Motor neuron (in vitro differentiated cells): ENCODE results near the gene TIMM23. TPM values are rescaled to one million over a fixed set of nuclear protein-coding genes. Genes with fewer than 3 reads are reported as not detected.
"Not testable (repeated sequence)": the region's sequence is repeated elsewhere in the genome, so short reads cannot be mapped to it uniquely, and the experiment has no call there.

Source experiments
- ATAC-seq, 8 experiments: fragments of 200-7000 bp; cut with Tn5 transposase; replicated peaks in 6 of 8; 2 replicates each; pipeline ENCODE4 v1.8.0; 2021; ENCODE audit warnings: mild to moderate bottlenecking in 8 of 8, moderate library complexity in 8 of 8
- H3K27ac ChIP-seq, 2 donors: fragments of 250-450 bp; sonication (Bioruptor Pico); 2 replicates each; pipeline ENCODE4 v1.9.0; 2021; ENCODE audit warnings: antibody characterized with exemption in 2 of 2, mild to moderate bottlenecking in 2 of 2, moderate library complexity in 1 of 2
- H3K4me1 ChIP-seq, 2 donors: fragments of 250-450 bp; sonication (Bioruptor Pico); replicated peaks in 1 of 2; 2 replicates each; pipeline ENCODE4 v1.6.1; 2021; ENCODE audit warnings: antibody characterized with exemption in 2 of 2, mild to moderate bottlenecking in 2 of 2, moderate library complexity in 1 of 2
- H3K4me3 ChIP-seq, 5 donors: fragments of 250-450 bp; sonication (Bioruptor Pico); 2 replicates each; pipeline ENCODE4 v1.9.0; 2021; ENCODE audit warnings: antibody characterized with exemption in 5 of 5, mild to moderate bottlenecking in 5 of 5, moderate library complexity in 4 of 5
- WGBS, 10 experiments: fragments of 450-650 bp; shearing (Covaris generic); methylation state at CpG; one replicate each; pipeline ENCODE4 v1.0.0; 2022; 5-methylcytosine and 5-hydroxymethylcytosine counted together
- in situ Hi-C, 9 experiments: fragments of 400-800 bp; cut with MboI; loops; one replicate each; pipeline ENCODE4 v1.15.0; 2021; ENCODE audit warnings: low sequenced_read_pairs in 9 of 9, low pct_unique_long_range_greater_than_20kb in 2 of 9; ENCODE audit not compliant: unreplicated experiment in 9 of 9
- total RNA-seq, 8 experiments: library from RNA; unstranded; fragments of 300-600 nt; gene quantifications; 2 replicates each; pipeline versions ENCODE4 v1.2.3 to v1.2.4, GENCODE V29; 2022

The TIMM23 gene
- total RNA-seq, 8 experiments from 2014 or later, result 42.2 to 105 (median 88.5) TPM

DNA sequence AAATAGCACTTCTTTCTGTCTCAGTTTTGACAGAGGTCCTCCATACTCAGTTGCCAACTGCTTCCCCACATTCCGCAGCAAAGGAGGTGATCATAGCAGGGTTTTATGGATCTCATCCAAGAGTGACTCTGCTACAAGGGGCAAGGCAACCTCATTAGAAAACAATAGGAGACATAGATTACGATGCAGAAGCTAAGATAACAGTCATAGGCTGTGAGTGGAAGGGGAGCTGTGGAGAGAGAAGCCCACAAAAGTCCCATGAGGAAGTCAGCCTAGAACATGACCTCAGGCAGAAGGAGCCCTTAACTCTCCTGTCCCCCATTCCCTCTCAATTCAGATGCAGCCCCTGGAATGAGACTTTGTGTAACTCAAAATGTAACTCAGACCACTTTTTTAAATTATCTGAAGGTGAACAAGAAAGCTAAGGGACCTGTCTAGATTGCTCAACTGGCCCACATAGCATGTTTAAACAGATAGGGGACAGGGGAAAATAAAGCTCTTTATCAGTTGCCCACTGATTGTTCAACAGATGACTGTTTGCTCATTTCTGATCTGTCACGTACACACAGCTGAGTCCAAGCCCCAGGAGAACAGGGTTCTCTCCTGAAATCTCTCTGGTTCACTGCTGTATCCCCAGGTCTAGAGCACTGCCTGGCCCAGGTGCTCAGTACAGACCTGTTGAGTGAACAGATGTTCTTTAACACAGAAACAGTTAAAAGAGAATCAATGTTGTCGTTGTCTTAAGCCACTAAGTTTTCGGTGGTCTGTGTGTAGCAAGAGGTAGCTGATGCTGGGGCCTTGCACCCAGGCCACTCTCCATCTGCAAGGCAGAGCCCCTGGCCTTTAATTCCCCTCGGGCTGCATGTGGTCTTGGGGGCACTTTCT is 59.6 kb downstream of the TIMM23 start:
- Histone ChIP-seq H3K4me1 (peaks cover 8 to 21% of the 10 kb centered on the region in 2 donors), H3K4me3 (no peak overlapping the region), H3K27ac (no peak overlapping the region)
- ATAC-seq, result no peak
- in situ Hi-C loops, result no loop called here
- WGBS, 10 experiments, result 50 to 95% (median 88%) methylated on average over 2 to 4 of the region's 6 CpGs; no CpG with 5 or more reads in 3 of the 10 experiments

DNA sequence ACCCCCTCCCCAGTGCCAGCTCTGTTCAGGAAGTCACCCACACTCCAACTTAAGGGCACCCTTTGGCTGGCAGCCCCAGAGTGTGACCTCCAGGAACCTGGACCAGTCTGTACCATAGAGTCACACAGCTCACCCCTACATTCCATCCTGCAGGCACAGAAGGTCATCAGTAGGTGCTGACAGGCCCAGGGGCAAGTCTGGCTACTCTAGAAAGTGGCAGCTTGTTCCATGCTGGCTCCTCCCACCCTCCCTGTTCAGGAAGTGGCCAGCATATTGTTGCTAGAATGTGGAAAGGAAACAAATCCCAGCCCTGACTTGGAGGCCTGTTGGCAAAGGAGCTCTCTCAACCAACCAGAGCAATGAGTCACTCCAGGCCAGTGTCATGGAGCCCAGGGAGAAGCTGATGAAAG is 61.3 kb downstream of the TIMM23 start:
- no peak overlapping the region for H3K27ac ChIP-seq
- in situ Hi-C loops, result no loop called here
- ATAC-seq, result peak in 1 of 8 experiments; percentile 2
- H3K4me3 ChIP-seq, result no peak overlapping the region
- peaks cover 8 to 14% of the 10 kb centered on the region in 2 donors for H3K4me1 ChIP-seq

DNA sequence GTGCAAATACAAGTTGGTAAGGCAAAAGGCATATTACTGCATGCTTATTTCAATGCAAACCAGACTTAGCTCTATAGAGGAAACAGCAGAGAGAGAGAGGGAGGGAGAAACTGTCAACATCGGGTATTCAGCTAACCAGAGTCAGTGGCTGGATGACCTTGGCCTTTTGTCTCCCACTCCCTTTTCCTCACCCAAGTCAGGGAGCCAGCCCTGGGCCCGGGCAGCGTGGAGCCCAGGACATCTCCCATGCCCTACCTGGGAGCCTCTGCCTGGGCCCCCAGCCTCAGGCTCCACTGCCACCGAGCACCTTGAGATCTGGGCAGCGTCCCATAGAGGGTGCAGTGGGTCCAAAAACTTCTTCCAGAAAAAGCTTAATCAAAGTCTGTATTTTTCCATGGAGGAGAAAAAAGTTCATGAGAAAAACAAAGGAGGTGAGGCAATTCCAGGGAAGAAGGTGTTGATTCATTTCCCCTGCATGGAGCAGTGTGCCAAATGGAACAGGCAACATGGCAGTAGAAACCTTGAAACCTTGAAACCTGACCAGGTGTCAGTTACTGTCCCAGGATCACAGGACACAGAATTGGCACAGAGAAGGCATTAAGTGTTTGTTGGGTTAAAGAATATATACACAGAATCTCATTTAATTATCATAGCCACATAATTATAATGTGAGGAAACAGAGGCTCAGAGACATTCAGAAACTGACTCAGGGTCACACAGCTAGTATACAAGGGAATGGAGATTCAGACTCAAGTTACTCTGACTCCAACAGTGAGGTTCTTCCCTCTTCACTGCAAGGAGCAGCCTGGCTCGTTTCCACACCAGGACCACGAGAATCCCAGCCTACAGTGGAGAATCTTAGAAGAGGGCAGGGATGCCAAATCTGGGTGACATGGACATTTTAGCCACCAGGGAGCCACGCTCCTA is 63.9 kb downstream of the TIMM23 start:
- in situ Hi-C loops, result no loop called here

DNA sequence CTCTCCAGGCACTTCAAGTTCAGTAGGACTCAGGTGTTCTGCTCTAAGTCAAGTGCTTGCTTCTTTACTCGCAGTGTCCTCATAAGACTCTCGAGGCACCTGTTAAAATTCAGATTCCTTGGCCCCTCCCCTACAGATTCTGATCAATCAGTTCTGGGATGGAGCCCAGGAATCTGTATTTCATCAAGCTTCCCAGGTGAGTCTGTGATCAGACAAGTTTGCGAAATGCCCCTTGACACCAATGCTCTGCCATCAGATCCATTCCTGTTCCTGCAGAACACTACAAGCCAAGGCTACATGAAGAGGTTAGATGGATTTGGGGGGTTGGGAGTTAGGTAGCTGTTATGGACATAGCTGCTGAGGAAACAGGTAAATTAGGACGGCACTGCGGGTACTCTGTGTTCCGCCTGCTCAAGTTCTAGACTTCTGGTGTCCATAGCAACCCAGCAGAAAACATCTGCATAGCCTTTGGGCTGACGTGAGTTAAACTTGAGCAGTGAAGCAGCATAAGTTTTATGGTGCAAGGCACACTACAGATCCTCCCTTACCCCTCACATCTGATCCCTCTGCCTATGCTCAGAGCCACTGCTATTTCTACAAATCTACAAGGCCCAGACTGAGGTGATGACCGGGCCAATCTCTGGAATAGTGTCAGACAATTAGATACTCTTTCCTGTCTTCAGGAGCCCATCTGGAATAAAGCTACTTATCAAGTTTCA is 65.0 kb downstream of the TIMM23 start:
- Histone ChIP-seq H3K4me3 (no peak overlapping the region), H3K27ac (no peak overlapping the region), H3K4me1 (no peaks in the 10 kb centered on the region)
- 21 to 100% (median 81%) methylated on average over 1 to 8 of the region's 8 CpGs; no CpG with 5 or more reads in 2 of the 10 experiments for WGBS, 10 experiments
- peak in 1 of 8 experiments; percentile 83 for ATAC-seq
- in situ Hi-C loops, result no loop called here

More for the DNA sequence above, 63.9 kb downstream of the TIMM23 start:
- WGBS, 10 experiments, result 16 to 100% (median 63%) methylated on average over 1 to 6 of the region's 8 CpGs; no CpG with 5 or more reads in 3 of the 10 experiments
- no peak for ATAC-seq
- Histone ChIP-seq H3K4me1 (no peaks in the 10 kb centered on the region), H3K27ac (no peak overlapping the region), H3K4me3 (no peak overlapping the region)

DNA sequence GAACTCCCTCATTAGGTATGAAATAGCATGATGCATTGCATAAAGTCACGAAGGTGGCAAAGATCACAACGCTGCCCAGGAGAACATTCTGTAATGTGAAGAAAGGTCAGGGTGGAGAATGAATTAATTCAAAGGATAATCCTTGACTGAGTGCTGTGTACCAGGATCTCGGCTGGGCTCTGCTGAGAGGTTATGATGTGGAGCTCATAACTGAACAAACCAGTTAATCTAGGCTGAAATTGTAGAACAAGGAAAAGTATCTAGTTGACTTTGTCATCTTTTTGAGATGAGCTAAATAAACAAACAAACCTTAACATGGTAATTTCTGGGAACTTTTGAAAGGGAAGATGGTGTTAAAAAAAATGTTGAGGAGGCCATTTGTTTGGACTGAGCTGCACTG is 67.7 kb downstream of the TIMM23 start:
- in situ Hi-C loops, result no loop called here
- H3K4me3 ChIP-seq, result no peak overlapping the region
- no peaks in the 10 kb centered on the region for H3K4me1 ChIP-seq
- ATAC-seq, result no peak
- no peak overlapping the region for H3K27ac ChIP-seq
- 0 to 93% (median 81%) methylated on average over 1 to 3 of the region's 3 CpGs; no CpG with 5 or more reads in 2 of the 10 experiments for WGBS, 10 experiments

DNA sequence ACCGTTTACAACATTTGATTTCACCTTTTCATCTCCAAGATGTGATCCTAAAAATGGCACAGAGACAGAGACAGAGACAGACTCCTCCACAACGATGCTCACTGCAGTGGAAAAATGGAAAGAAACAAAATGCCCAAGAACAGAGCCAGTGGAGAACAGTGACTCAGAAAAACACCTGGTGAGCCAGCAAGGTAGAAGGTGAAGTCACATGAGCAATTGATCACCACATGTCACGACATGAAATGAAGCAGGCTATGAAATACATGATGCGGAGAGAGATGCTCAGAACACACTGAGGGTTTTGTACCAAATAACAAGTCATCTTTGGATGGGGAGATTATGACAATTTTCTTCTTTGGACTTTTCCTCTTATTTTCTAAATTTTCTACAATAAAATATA is 70.2 kb downstream of the TIMM23 start:
- in situ Hi-C loops, result no loop called here
- Histone ChIP-seq H3K27ac (no peak overlapping the region), H3K4me1 (no peaks in the 10 kb centered on the region), H3K4me3 (no peak overlapping the region)
- 0 to 65% (median 43%) methylated on average over 1 to 4 of the region's 4 CpGs for WGBS, 10 experiments
- no peak for ATAC-seq

DNA sequence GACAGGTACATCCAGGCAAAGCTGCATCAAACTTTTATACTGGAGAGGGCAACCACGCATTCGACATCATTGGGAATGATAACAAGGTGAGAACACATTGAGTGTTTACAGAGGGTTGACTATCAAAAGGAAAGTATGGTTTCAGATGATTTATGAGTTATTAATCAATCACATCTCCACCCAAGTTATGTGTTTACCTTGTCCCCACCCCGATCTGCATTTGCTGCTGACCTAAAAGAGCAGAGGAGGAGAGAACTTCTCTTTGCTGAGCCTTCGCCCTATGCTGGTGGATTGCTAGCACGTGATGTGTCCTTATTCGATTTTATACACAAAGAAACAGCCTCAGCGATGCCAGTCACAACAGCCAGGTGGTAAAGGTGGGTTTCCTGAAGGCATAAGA is 74.0 kb downstream of the TIMM23 start, which contains the start of gene MSMB:
Gene MSMB, minus strand, starts transcription at position 9 of the 400 bp plus-strand sequence. CDS start 32 bp downstream, outside the sequence.
- Histone ChIP-seq H3K4me1 (no peaks in the 10 kb centered on the region), H3K27ac (no peak within 1 kb of the TSS), H3K4me3 (no peak within 1 kb of the TSS)
- in situ Hi-C loops, result no loop called here
- ATAC-seq, result no peak
- 0 to 93% (median 76%) methylated on average over 2 to 7 of the region's 7 CpGs; no CpG with 5 or more reads in 3 of the 10 experiments for whole genome bisulfite sequencing, 10 experiments

DNA sequence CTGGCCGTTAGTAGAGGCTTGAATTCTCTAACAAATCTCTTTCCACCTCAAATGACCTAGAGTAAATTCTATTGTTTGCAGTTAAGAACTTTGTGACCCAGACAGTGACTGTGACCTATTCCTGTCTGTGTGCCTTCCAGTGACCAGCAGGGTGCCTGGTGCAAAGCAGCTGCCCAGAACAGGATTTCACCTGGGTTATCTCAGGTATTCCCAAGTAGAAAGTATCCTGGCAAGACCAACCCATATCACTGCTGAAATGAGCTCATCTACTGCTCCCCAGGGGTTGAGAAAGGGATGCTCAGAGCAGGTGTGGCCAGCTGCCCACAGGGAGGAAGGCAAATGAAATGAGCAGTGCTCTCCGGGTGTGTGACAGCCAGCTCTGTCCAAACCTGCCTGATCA is 75.9 kb downstream of the TIMM23 start:
- H3K4me3 ChIP-seq, result no peak overlapping the region
- WGBS, 10 experiments, result 14 to 100% (median 80%) methylated on average over 1 to 2 of the region's 2 CpGs; no CpG with 5 or more reads in 4 of the 10 experiments
- in situ Hi-C loops, result no loop called here
- no peak overlapping the region for H3K27ac ChIP-seq
- H3K4me1 ChIP-seq, result no peaks in the 10 kb centered on the region
- no peak for ATAC-seq

DNA sequence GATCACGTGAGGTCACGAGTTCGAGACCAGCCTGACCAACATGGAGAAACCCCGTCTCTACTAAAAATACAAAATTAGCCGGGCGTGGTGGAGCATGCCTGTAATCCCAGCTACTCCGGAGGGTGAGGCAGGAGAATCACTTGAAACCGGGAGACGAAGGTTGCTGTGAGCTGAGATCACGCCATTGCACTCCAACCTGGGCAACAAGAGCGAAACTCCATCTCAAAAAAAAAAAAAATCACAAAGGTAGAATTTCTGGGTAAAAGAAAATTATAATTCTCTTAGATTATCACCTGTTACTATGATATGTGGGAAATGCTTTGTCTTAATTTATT is 77.2 kb downstream of the TIMM23 start:
- H3K4me1 ChIP-seq, H3K27ac ChIP-seq, ATAC-seq, H3K4me3 ChIP-seq, in situ Hi-C loops: not testable (repeated sequence)
- 61 to 100% (median 74%) methylated on average over 3 to 11 of the region's 11 CpGs; no CpG with 5 or more reads in 3 of the 10 experiments for WGBS, 10 experiments

DNA sequence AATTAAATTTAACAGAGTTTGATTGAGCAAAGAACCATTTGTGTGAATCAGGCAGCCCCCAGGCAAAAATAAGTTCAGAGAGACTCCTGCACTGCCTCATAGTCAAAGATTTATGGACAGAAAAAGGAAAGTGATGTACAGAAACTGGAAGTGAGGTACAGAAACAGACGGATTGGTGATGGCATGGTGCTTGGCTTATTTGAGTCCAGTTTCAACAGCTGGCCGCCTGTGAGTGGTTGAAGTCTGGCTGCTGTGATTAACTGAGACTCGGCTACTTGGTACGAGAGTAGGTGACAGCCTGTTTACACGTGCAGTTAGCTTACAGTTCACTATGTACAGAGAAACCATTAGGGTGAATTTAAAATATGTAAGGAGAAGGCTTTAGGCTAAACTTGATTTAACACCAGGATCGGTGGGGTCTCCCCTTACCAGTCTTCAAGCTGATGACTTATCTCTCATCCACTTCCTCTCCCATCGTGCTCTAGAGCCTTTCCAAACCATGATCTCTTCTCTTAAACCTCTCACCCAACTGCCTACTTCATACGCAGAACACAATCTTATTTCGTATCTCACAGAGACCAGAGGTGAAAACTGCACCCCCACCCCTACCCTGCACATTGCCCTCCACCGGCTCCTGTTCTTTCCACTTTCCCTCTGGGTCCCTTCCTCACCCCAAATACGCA is 78.8 kb downstream of the TIMM23 start:
- ATAC-seq, result peak in 4 of 8 experiments; percentile 34 to 58 (median 49)
- in situ Hi-C loops, result no loop called here
- Histone ChIP-seq H3K4me1 (no peaks in the 10 kb centered on the region), H3K27ac (no peak overlapping the region), H3K4me3 (no peak overlapping the region)
- WGBS, 10 experiments, result 0 to 93% (median 66%) methylated on average over 1 to 9 of the region's 11 CpGs

DNA sequence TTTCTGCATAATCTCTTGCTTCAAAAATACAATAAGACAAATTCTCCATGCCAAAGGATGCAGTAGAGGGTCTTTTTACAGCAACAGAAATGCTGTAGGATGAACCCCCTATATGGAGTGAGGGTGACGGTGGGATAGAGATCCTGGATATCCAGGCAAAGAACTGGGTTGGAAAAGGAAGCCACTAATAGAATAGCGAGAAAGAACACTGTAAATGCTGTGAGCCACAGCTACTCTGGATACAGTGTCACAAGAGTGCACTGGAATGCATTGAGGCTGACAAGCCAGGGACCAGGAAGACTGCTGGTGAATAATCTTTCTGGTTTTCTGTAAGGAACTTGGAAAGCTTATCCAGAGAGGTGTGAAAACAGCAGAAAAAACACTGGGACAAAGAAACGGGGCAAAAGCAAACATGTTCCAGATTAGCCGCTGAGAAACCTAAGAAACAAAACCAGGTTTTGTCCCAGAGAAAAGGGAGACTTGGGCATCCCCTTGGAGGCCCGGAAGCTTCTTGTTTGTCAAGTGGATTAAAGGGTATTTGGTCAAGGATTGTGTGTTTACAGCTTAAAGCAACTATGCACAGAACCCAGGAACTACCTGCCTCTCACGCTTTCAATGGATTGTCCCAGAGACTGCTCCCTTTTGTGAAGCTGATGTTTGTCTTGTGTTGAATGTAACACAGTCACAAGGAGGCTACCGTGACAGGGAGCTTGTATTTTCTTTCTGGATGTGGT is 79.9 kb downstream of the TIMM23 start:
- Histone ChIP-seq H3K27ac (no peak overlapping the region), H3K4me3 (no peak overlapping the region), H3K4me1 (no peaks in the 10 kb centered on the region)
- in situ Hi-C loops, result no loop called here
- 27 to 100% (median 71%) methylated on average over 1 to 5 of the region's 7 CpGs; no CpG with 5 or more reads in 1 of the 10 experiments for whole genome bisulfite sequencing, 10 experiments
- ATAC-seq, result peak in 2 of 8 experiments; percentile 13 to 75
